HG03139 (cell line): ENCODE results near the gene NPR3.
"Not testable (repeated sequence)": the region's sequence is repeated elsewhere in the genome, so short reads cannot be mapped to it uniquely, and the experiment has no call there.

Experiments
- ATAC-seq: cut with Tn5 transposase; IDR thresholded peaks from one replicate; pipeline ENCODE4 v1.9.1; 2021; ENCODE audit not compliant: unreplicated experiment

The NPR3 gene

GRCh38 chr5:32760091-32760509, 49.0 kb downstream of the NPR3 start:
- ATAC-seq = no peak

GRCh38 chr5:32765266-32765665, 54.1 kb downstream of the NPR3 start:
- ATAC-seq = no peak

GRCh38 chr5:32767948-32768467, 56.9 kb downstream of the NPR3 start:
- ATAC-seq = no peak

GRCh38 chr5:32769711-32770110, 58.6 kb downstream of the NPR3 start:
- ATAC-seq = no peak

GRCh38 chr5:32770444-32770843, 59.3 kb downstream of the NPR3 start:
- ATAC-seq = no peak

GRCh38 chr5:32771037-32771436, 59.9 kb downstream of the NPR3 start:
- ATAC-seq = no peak

GRCh38 chr5:32773944-32774343, 62.8 kb downstream of the NPR3 start:
- ATAC-seq = no peak

GRCh38 chr5:32776200-32776599, 65.1 kb downstream of the NPR3 start:
- ATAC-seq = no peak

GRCh38 chr5:32777222-32777621, 66.1 kb downstream of the NPR3 start:
- no peak for ATAC-seq

- ATAC-seq = no peak
These were observed 66.6 kb downstream of the NPR3 start for GRCh38 chr5:32777733-32778132.

GRCh38 chr5:32778403-32778802, 67.3 kb downstream of the NPR3 start:
- no peak for ATAC-seq

GRCh38 chr5:32779754-32780415, 68.8 kb downstream of the NPR3 start:
- ATAC-seq = no peak

- no peak for ATAC-seq
These were observed 69.4 kb downstream of the NPR3 start for GRCh38 chr5:32780508-32780919.

GRCh38 chr5:32783661-32784060, 72.5 kb downstream of the NPR3 start:
- ATAC-seq = no peak

GRCh38 chr5:32785611-32786254, 74.6 kb downstream of the NPR3 start:
- ATAC-seq = no peak

- no peak for ATAC-seq
These were observed 75.2 kb downstream of the NPR3 start for GRCh38 chr5:32786311-32786710.

GRCh38 chr5:32790411-32790951, 79.4 kb downstream of the NPR3 start:
- no peak for ATAC-seq

- no peak for ATAC-seq
These were observed 80.6 kb downstream of the NPR3 start for GRCh38 chr5:32791536-32792243.

GRCh38 chr5:32794086-32794485, 83.0 kb downstream of the NPR3 start:
- no peak for ATAC-seq

- ATAC-seq = no peak
These were observed 91.6 kb downstream of the NPR3 start for GRCh38 chr5:32802764-32803163.

- no peak for ATAC-seq
These were observed 92.5 kb downstream of the NPR3 start for GRCh38 chr5:32803656-32804055.

- ATAC-seq = not testable (repeated sequence)
These were observed 94.3 kb downstream of the NPR3 start for GRCh38 chr5:32805462-32805861.
